H1 (cell line): ENCODE results near the gene ALPI. TPM values are rescaled to one million over a fixed set of nuclear protein-coding genes. Genes with fewer than 3 reads are reported as not detected.

ENCODE experiments used
- KDM1A ChIP-seq: fragments of 200-600, 300-600 bp; sonication (generic); IDR thresholded peaks from 2 replicates; pipeline ENCODE4 v1.7.1; 2016; ENCODE audit warnings: mild to moderate bottlenecking, low read length, borderline replicate concordance
- KDM4A ChIP-seq: IDR thresholded peaks from one replicate; pipeline ENCODE4 v1.7.1; 2012; ENCODE audit warnings: low read depth, mild to moderate bottlenecking, moderate library complexity, low read length, inconsistent platforms; ENCODE audit not compliant: severe bottlenecking
- MAFK ChIP-seq: IDR thresholded peaks from 2 replicates; pipeline ENCODE4 v1.6.1; 2012; ENCODE audit warnings: low read depth, mild to moderate bottlenecking, improper control_type of control experiment, low read length
- polyA plus RNA-seq, 7 experiments: library from polyadenylated mRNA; depleted of rRNA in 3 of 7; stranded (reverse) in 5 of 7; unstranded in 2 of 7; fragments of >200 nt in 5 of 7; fragments of 200-250 nt in 2 of 7; gene quantifications; 1 replicate in 5 of 7; 2 replicates in 1 of 7; 4 replicates in 1 of 7; pipeline versions ENCODE4 v1.2.1 to v1.2.3, GENCODE V29; 2011 to 2013; ENCODE audit warnings: missing spikeins in 2 of 7, mixed read lengths in 2 of 7
- total RNA-seq: library from RNA; stranded (reverse); fragmentation: NEBNext Ultra II Directional; extraction: Animal tissue kit (Norgen Biotek cat#: 25700); gene quantifications from 2 replicates; pipeline ENCODE4 v1.2.1, GENCODE V29; 2021

The ALPI gene
- total and polyA plus RNA-seq, 2 of the 8 experiments (the other 6 are each of a cell fraction or from before 2014, with no cell fraction given) = not detected

GRCh38 chr2:232488721-232489300 lies 32.9 kb downstream of the ALPI start (continued):
- TF ChIP-seq KDM4A = no peak
- TF ChIP-seq KDM1A = no peak
- TF ChIP-seq MAFK = no peak
